ENCODE data around the gene ZNF407.

ZNF407 gene

GRCh38 chr18:74892066-74892627 lies 294.5 kb downstream of the ZNF407 start:
- no peak for TF ChIP-seq CTCF (IDR thresholded peaks at IDR 0.05; ENCODE audit: control extremely low read depth, extremely low read depth, low read depth, missing control alignments)
- DNase-seq (ENCODE audit: extremely low spot score) = no peak
- ChIA-PET CTCF (no interaction called here), POLR2A (no interaction called here)

GRCh38 chr18:74895686-74896085 lies 298.0 kb downstream of the ZNF407 start:
- no peak for TF ChIP-seq CTCF (IDR thresholded peaks at IDR 0.05; ENCODE audit: control extremely low read depth, extremely low read depth, low read depth, missing control alignments)
- no peak for DNase-seq (ENCODE audit: extremely low spot score)
- POLR2A ChIA-PET = no interaction called here
- CTCF ChIA-PET = interaction anchor here (1.0 kb wide), 1 partner anchor 11 kb away, joined by 3 read pairs; no protein-coding TSS in a partner anchor

- CTCF ChIA-PET = interaction anchor here (1.3 to 1.6 kb wide), 3 partner anchors 10 to 51 kb away, joined by 3 to 14 read pairs (median 5); no protein-coding TSS in a partner anchor
- peak; percentile 58 for TF ChIP-seq CTCF (IDR thresholded peaks at IDR 0.05; ENCODE audit: control extremely low read depth, extremely low read depth, low read depth, missing control alignments)
- DNase-seq (ENCODE audit: extremely low spot score) = peak; percentile 21
- POLR2A ChIA-PET = no interaction called here
These were observed 298.8 kb downstream of the ZNF407 start for GRCh38 chr18:74896390-74896991.

GRCh38 chr18:74897971-74898657 lies 300.4 kb downstream of the ZNF407 start:
- no peak for TF ChIP-seq CTCF (IDR thresholded peaks at IDR 0.05; ENCODE audit: control extremely low read depth, extremely low read depth, low read depth, missing control alignments)
- CTCF ChIA-PET = interaction anchor here (1.3 to 1.5 kb wide), 3 partner anchors 17 to 50 kb away, joined by 3 to 5 read pairs (median 3); no protein-coding TSS in a partner anchor
- no peak for DNase-seq (ENCODE audit: extremely low spot score)
- POLR2A ChIA-PET = no interaction called here

- ChIA-PET CTCF (no interaction called here), POLR2A (no interaction called here)
- no peak for TF ChIP-seq CTCF (IDR thresholded peaks at IDR 0.05; ENCODE audit: control extremely low read depth, extremely low read depth, low read depth, missing control alignments)
- DNase-seq (ENCODE audit: extremely low spot score) = no peak
These were observed 301.3 kb downstream of the ZNF407 start for GRCh38 chr18:74898965-74899364.

- ChIA-PET POLR2A (no interaction called here), CTCF (no interaction called here)
- no peak for TF ChIP-seq CTCF (IDR thresholded peaks at IDR 0.05; ENCODE audit: control extremely low read depth, extremely low read depth, low read depth, missing control alignments)
- no peak for DNase-seq (ENCODE audit: extremely low spot score)
These were observed 301.9 kb downstream of the ZNF407 start for GRCh38 chr18:74899554-74899953.

Data from GM10248 (cell line).